Esophagus muscularis mucosa (tissue), 3 donors: Measurements from ENCODE around the gene CSRP1.

Experiments
- POLR2A ChIP-seq: fragments of 450-650 bp; IDR thresholded peaks from one replicate; pipeline ENCODE4 v1.6.1; 2017; ENCODE audit warnings: antibody characterized with exemption, moderate library complexity, mild to moderate bottlenecking, low read depth
- POLR2AphosphoS5 ChIP-seq, 2 donors: sonication (generic); formaldehyde crosslinking; IDR thresholded peaks; one replicate each; pipeline ENCODE4 v1.6.1; 2017; ENCODE audit warnings: antibody characterized with exemption in 2 of 2
- TF ChIP-seq, protein P1 (sequence below), 3 experiments: fragments of 200-600 bp in 2 of 3; fragments of 450-650 bp in 1 of 3; sonication (generic) in 2 of 3; IDR thresholded peaks; one replicate each; pipeline ENCODE4 v1.5.1; 2017 to 2019; ENCODE audit warnings: antibody characterized with exemption in 3 of 3, mild to moderate bottlenecking in 2 of 3, moderate library complexity in 1 of 3

DNA sequence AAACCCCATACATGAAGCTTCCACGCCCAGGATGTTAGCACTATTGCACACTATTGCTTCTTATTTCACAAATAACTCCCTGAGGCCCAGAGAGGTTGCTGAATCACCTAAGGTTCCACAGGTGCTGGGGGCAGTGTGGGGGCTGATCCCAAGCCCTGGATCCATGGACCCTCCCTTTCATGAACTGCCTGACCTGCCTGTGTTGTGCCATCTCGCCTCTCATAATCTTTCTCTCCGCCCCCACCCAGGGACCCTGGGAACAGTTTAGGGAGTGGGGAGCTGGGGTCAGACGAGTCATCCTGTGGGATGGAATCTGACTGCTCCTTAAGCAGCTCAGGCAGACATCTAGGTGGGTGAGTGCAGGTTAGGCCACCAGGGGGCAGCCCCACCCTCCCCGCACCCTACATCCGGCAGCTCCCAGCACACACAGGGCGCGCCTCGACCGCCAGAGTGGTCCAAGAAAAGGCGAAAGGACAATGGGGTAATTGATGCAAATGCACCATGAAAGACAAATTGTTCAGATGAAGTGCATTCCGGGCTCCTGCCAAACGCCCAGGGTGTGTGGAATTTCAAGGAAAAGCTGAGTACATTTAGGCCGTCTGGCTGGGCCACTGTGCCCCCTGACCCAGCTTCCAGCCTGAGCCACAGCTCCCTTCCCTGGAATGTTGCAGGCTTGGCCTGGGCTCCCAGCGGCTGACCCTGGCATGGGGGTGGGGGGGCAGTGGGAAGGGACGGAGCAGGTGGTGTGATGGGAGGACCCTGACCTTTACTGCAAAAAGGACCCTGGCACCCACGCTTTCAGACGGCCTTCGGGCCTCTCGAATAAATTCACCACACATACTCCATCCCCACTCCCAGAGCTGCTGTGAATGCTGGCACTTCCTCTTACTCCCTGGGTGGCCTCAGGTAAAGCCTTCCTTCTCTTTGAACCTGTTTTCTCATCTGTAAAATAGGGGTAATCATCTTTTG is 58.7 kb downstream of the CSRP1 start:
- TF ChIP-seq, protein P1, sequence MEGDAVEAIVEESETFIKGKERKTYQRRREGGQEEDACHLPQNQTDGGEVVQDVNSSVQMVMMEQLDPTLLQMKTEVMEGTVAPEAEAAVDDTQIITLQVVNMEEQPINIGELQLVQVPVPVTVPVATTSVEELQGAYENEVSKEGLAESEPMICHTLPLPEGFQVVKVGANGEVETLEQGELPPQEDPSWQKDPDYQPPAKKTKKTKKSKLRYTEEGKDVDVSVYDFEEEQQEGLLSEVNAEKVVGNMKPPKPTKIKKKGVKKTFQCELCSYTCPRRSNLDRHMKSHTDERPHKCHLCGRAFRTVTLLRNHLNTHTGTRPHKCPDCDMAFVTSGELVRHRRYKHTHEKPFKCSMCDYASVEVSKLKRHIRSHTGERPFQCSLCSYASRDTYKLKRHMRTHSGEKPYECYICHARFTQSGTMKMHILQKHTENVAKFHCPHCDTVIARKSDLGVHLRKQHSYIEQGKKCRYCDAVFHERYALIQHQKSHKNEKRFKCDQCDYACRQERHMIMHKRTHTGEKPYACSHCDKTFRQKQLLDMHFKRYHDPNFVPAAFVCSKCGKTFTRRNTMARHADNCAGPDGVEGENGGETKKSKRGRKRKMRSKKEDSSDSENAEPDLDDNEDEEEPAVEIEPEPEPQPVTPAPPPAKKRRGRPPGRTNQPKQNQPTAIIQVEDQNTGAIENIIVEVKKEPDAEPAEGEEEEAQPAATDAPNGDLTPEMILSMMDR (IDR thresholded peaks at IDR 0.05) = peak; percentile 87 to 91 (median 88)
- TF ChIP-seq POLR2A (no peak), POLR2AphosphoS5 (IDR thresholded peaks at IDR 0.05) (peak; percentile 49 to 56)
